ENCODE measurements around the gene NECTIN3. TPM values are rescaled to one million over a fixed set of nuclear protein-coding genes. Genes with fewer than 3 reads are reported as not detected.
A peak's percentile ranks its signal among the peaks of the same experiment; 100 is the strongest.

NECTIN3 gene
- total RNA-seq, 1 donor from 2014 or later, result 25.2 TPM

- Histone ChIP-seq H3K27me3 (no peaks in the 10 kb centered on the region), H3K27ac (no peak overlapping the region), H3K36me3 (no peaks in the 10 kb centered on the region), H3K4me1 (no peaks in the 10 kb centered on the region), H3K4me3 (no peak overlapping the region), H3K9me3 (no peaks in the 10 kb centered on the region)
- ATAC-seq (no peak), DNase-seq (no peak)
- TF ChIP-seq CTCF (IDR thresholded peaks at IDR 0.05), result no peak
- intact Hi-C loops (cut with DNase I), result no loop called here
Measured at GRCh38 chr3:111051354-111051753, 20.3 kb upstream of the NECTIN3 start.

- H3K4me1 ChIP-seq, result peaks cover 7% of the 10 kb centered on the region
- no peaks in the 10 kb centered on the region for H3K36me3 ChIP-seq
- no peak overlapping the region for H3K4me3 ChIP-seq
- DNase-seq, result no peak
- H3K9me3 ChIP-seq, result no peaks in the 10 kb centered on the region
- no peak for ATAC-seq
- H3K27ac ChIP-seq, result no peak overlapping the region
- H3K27me3 ChIP-seq, result no peaks in the 10 kb centered on the region
- intact Hi-C loops (cut with DNase I), result no loop called here
- no peak for TF ChIP-seq CTCF (IDR thresholded peaks at IDR 0.05)
Measured at GRCh38 chr3:111068574-111068973, 3.0 kb upstream of the NECTIN3 start.

- Histone ChIP-seq H3K4me3 (peak overlapping the region; percentile 82), H3K27me3 (no peaks in the 10 kb centered on the region), H3K9me3 (no peaks in the 10 kb centered on the region), H3K27ac (peak overlapping the region; percentile 85), H3K36me3 (no peaks in the 10 kb centered on the region), H3K4me1 (peaks cover 8% of the 10 kb centered on the region)
- intact Hi-C loops (cut with DNase I), result no loop called here
- TF ChIP-seq CTCF (IDR thresholded peaks at IDR 0.05), result no peak
- ATAC-seq, result no peak
- DNase-seq, result no peak
Measured at GRCh38 chr3:111069974-111070771, 1.4 kb upstream of the NECTIN3 start.

- DNase-seq (no peak), ATAC-seq (peak; percentile 60)
- H3K36me3 ChIP-seq, result no peaks in the 10 kb centered on the region
- H3K27ac ChIP-seq, result peak overlapping the region; percentile 85
- peaks cover 8% of the 10 kb centered on the region for H3K4me1 ChIP-seq
- H3K4me3 ChIP-seq, result peak overlapping the region; percentile 82
- no peak for TF ChIP-seq CTCF (IDR thresholded peaks at IDR 0.05)
- H3K9me3 ChIP-seq, result no peaks in the 10 kb centered on the region
- H3K27me3 ChIP-seq, result no peaks in the 10 kb centered on the region
- intact Hi-C loops (cut with DNase I), result no loop called here
Measured at GRCh38 chr3:111070772-111071256, 802 bp upstream of the NECTIN3 start.

GRCh38 chr3:111072031-111072921 is 660 bp downstream of the NECTIN3 start:
- DNase-seq, result peak; percentile 74
- intact Hi-C loops (cut with DNase I), result no loop called here

More at GRCh38 chr3:111072031-111072921, 660 bp downstream of the NECTIN3 start:
- ATAC-seq, result peak; percentile 31
- peak overlapping the region; percentile 82 for H3K4me3 ChIP-seq
- H3K36me3 ChIP-seq, result no peaks in the 10 kb centered on the region
- no peak for TF ChIP-seq CTCF (IDR thresholded peaks at IDR 0.05)
- H3K27me3 ChIP-seq, result no peaks in the 10 kb centered on the region
- peaks cover 8% of the 10 kb centered on the region for H3K4me1 ChIP-seq
- H3K9me3 ChIP-seq, result no peaks in the 10 kb centered on the region
- H3K27ac ChIP-seq, result peak overlapping the region; percentile 85
